HCT116 (cell line): Measurements from ENCODE around the gene CINP. TPM values are rescaled to one million over a fixed set of nuclear protein-coding genes. Genes with fewer than 3 reads are reported as not detected.

Experiments
- ATAC-seq: fragments of 200-7000 bp; cut with Tn5 transposase; 2 replicates; pipeline ENCODE4 v1.9.1; 2020; ENCODE audit warnings: mild to moderate bottlenecking, moderate library complexity
- BruUV-seq: library from RNA; stranded (reverse); fragments of 400-500 nt; replicated peaks from 2 replicates; lab custom pipeline; 2021; lab: Mats Ljungman, UMichigan
- CTCF ChIA-PET: fragments of 300-600 bp; sonication (Branson Sonifier 250); formaldehyde crosslinking; loops from one replicate; lab custom pipeline; 2021; ENCODE audit warnings: antibody characterized with exemption; lab: Charles Lee
- POLR2A ChIA-PET: fragments of 300-600, 350-600 bp; sonication (Branson Sonifier 250); formaldehyde crosslinking; loops from one replicate; lab custom pipeline; 2021; ENCODE audit warnings: antibody characterized with exemption; lab: Charles Lee
- RAD21 ChIA-PET, 2 experiments: fragments of 300-600 bp; sonication (Branson Sonifier 250); formaldehyde crosslinking; loops; one replicate each; lab custom pipeline; 2023; ENCODE audit warnings: low total read pairs in 2 of 2; ENCODE audit not compliant: uncharacterized antibody in 2 of 2, unreplicated experiment in 2 of 2, low non-redundant PET in 1 of 2; lab: Charles Lee
- DNase-seq: peaks from one replicate; pipeline ENCODE4 v3.0.0-alpha.2; 2010; ENCODE audit warnings: low read depth, low spot score
- H2AFZ ChIP-seq: fragments of 200-600 bp; shearing (Covaris generic), sonication (generic); 2 replicates; pipeline ENCODE4 v1.6.1; 2017; ENCODE audit warnings: low read depth, mixed run types, mixed read lengths, antibody characterized with exemption, low read length; ENCODE audit not compliant: poor library complexity, severe bottlenecking
- H3K27ac ChIP-seq: 2 replicates; pipeline ENCODE4 v1.5.1; 2012; ENCODE audit warnings: low read depth, low read length
- H3K27me3 ChIP-seq: fragments of 200-600 bp; sonication (generic); 2 replicates; pipeline ENCODE4 v1.6.1; 2016; ENCODE audit warnings: mixed run types, low read length, mixed read lengths; ENCODE audit not compliant: insufficient read depth
- H3K36me3 ChIP-seq, 2 experiments: fragments of 200-500 bp in 1 of 2; fragments of 200-600 bp in 1 of 2; sonication (Bioruptor generic) in 1 of 2; sonication (generic) in 1 of 2; 2 replicates each; pipeline versions ENCODE4 v1.5.1 to v1.6.1; 2014 to 2016; ENCODE audit warnings: low read length in 2 of 2, inconsistent platforms in 1 of 2, mixed read lengths in 1 of 2, mixed run types in 1 of 2; ENCODE audit not compliant: insufficient read depth in 2 of 2, control insufficient read depth in 1 of 2
- H3K4me1 ChIP-seq, 2 experiments: fragments of 200-600 bp in 1 of 2; sonication (generic) in 1 of 2; 2 replicates each; pipeline versions ENCODE4 v1.5.1 to v1.6.1; 2012 to 2017; ENCODE audit warnings: low read length in 2 of 2, inconsistent platforms in 1 of 2, mild to moderate bottlenecking in 1 of 2, mixed read lengths in 1 of 2, mixed run types in 1 of 2, moderate library complexity in 1 of 2; ENCODE audit not compliant: insufficient read depth in 2 of 2, control insufficient read depth in 1 of 2
- H3K4me2 ChIP-seq: fragments of 200-600 bp; sonication (generic); 2 replicates; pipeline ENCODE4 v1.6.1; 2017; ENCODE audit warnings: mixed run types, low read length, mixed read lengths
- H3K4me3 ChIP-seq, 2 experiments: fragments of 200-600 bp in 1 of 2; sonication (generic) in 1 of 2; replicated peaks in 1 of 2; 2 replicates each; pipeline ENCODE4 v1.5.1; 2011 to 2016; ENCODE audit warnings: low read length in 2 of 2, control low read depth in 1 of 2, low read depth in 1 of 2, mild to moderate bottlenecking in 1 of 2, mixed read lengths in 1 of 2, mixed run types in 1 of 2
- H3K79me2 ChIP-seq: fragments of 200-600 bp; sonication (generic); 2 replicates; pipeline ENCODE4 v1.6.1; 2017; ENCODE audit warnings: mild to moderate bottlenecking, mixed run types, low read length, moderate library complexity, mixed read lengths; ENCODE audit not compliant: insufficient read depth
- H3K9ac ChIP-seq: fragments of 200-600 bp; sonication (generic); 2 replicates; pipeline ENCODE4 v1.6.1; 2016; ENCODE audit warnings: low read length, mixed read lengths
- H3K9me2 ChIP-seq: fragments of 200-600 bp; sonication (generic), shearing (Covaris generic); 2 replicates; pipeline ENCODE4 v1.6.1; 2017; ENCODE audit warnings: mixed run types, mild to moderate bottlenecking, moderate library complexity; ENCODE audit not compliant: insufficient read depth
- H3K9me3 ChIP-seq, 2 experiments: fragments of 200-500 bp in 1 of 2; fragments of 200-600 bp in 1 of 2; sonication (Bioruptor generic) in 1 of 2; sonication (generic) in 1 of 2; 2 replicates each; pipeline ENCODE4 v1.6.1; 2014 to 2017; ENCODE audit warnings: low read length in 2 of 2, mixed read lengths in 2 of 2, inconsistent platforms in 1 of 2, low read depth in 1 of 2, mild to moderate bottlenecking in 1 of 2, mixed run types in 1 of 2, moderate library complexity in 1 of 2; ENCODE audit not compliant: control insufficient read depth in 1 of 2, insufficient read depth in 1 of 2
- H4K20me1 ChIP-seq: fragments of 200-600 bp; sonication (generic), shearing (Covaris generic); 2 replicates; pipeline ENCODE4 v1.6.1; 2017; ENCODE audit warnings: mixed run types, mild to moderate bottlenecking, moderate library complexity; ENCODE audit not compliant: insufficient read depth
- CBX3 ChIP-seq: IDR thresholded peaks from 2 replicates; pipeline ENCODE4 v1.6.1; 2012; ENCODE audit warnings: low read depth
- CEBPB ChIP-seq: IDR thresholded peaks from 2 replicates; pipeline ENCODE4 v1.6.1; 2012; ENCODE audit warnings: low read depth
- EZH2 ChIP-seq: fragments of 200-600 bp; sonication (generic); IDR thresholded peaks from 2 replicates; pipeline ENCODE4 v1.6.1; 2017; ENCODE audit warnings: antibody characterized with exemption, mixed run types
- FOSL1 ChIP-seq: IDR thresholded peaks from 2 replicates; pipeline ENCODE4 v1.6.1; 2012; ENCODE audit warnings: low read depth
- JUND ChIP-seq: IDR thresholded peaks from 2 replicates; pipeline ENCODE4 v1.6.1; 2012
- POLR2A ChIP-seq: IDR thresholded peaks from 2 replicates; pipeline ENCODE4 v1.7.0; 2011; ENCODE audit warnings: borderline replicate concordance; ENCODE audit not compliant: insufficient read depth, insufficient read length; ENCODE audit errors: extremely low read depth
- RAD21 ChIP-seq: IDR thresholded peaks from 2 replicates; pipeline ENCODE4 v1.6.1; 2012; ENCODE audit warnings: low read depth, mild to moderate bottlenecking
- TCF7L2 ChIP-seq: IDR thresholded peaks from 2 replicates; pipeline ENCODE4 v1.7.0; 2011; ENCODE audit warnings: borderline replicate concordance, inconsistent platforms; ENCODE audit not compliant: insufficient read depth, insufficient read length; ENCODE audit errors: extremely low read depth
- YY1 ChIP-seq: IDR thresholded peaks from 2 replicates; pipeline ENCODE4 v1.6.1; 2011; ENCODE audit warnings: low read length, low read depth, moderate library complexity, mild to moderate bottlenecking; ENCODE audit not compliant: insufficient replicate concordance; ENCODE audit errors: extremely low read depth
- ZFX ChIP-seq: fragments of 450-650 bp; IDR thresholded peaks from 2 replicates; pipeline ENCODE4 v1.6.1; 2017
- intact Hi-C: fragments of 100-400 bp; cut with micrococcal nuclease; formaldehyde crosslinking; loops from 2 replicates; pipeline ENCODE4 v1.10.0; 2022
- total RNA-seq: library from RNA; stranded (reverse); gene quantifications from one replicate; pipeline ENCODE4 v1.2.1, GENCODE V29; 2021; ENCODE audit not compliant: unreplicated experiment
- TF ChIP-seq, protein P1 (sequence below), 3 experiments: fragments of 200-600 bp in 1 of 3; sonication (generic) in 1 of 3; IDR thresholded peaks in 2 of 3; conservative IDR thresholded peaks in 1 of 3; 2 replicates each; pipeline ENCODE4 v1.5.1; 2012 to 2017; ENCODE audit warnings: low read depth in 2 of 3, low read length in 2 of 3, antibody characterized with exemption in 1 of 3, borderline replicate concordance in 1 of 3, control low read depth in 1 of 3, mild to moderate bottlenecking in 1 of 3, mixed read lengths in 1 of 3, mixed run types in 1 of 3, moderate library complexity in 1 of 3; ENCODE audit not compliant: insufficient read depth in 1 of 3
- TF ChIP-seq, protein P2 (sequence below): IDR thresholded peaks from 2 replicates; pipeline ENCODE4 v1.6.1; 2012
- TF ChIP-seq, protein P3 (sequence below): IDR thresholded peaks from 2 replicates; pipeline ENCODE4 v1.6.1; 2011; ENCODE audit warnings: mild to moderate bottlenecking, low read length, moderate library complexity; ENCODE audit not compliant: insufficient replicate concordance; ENCODE audit errors: extremely low read depth

The CINP gene
- total RNA-seq, 1 experiment from 2014 or later, result 49.1 TPM

DNA sequence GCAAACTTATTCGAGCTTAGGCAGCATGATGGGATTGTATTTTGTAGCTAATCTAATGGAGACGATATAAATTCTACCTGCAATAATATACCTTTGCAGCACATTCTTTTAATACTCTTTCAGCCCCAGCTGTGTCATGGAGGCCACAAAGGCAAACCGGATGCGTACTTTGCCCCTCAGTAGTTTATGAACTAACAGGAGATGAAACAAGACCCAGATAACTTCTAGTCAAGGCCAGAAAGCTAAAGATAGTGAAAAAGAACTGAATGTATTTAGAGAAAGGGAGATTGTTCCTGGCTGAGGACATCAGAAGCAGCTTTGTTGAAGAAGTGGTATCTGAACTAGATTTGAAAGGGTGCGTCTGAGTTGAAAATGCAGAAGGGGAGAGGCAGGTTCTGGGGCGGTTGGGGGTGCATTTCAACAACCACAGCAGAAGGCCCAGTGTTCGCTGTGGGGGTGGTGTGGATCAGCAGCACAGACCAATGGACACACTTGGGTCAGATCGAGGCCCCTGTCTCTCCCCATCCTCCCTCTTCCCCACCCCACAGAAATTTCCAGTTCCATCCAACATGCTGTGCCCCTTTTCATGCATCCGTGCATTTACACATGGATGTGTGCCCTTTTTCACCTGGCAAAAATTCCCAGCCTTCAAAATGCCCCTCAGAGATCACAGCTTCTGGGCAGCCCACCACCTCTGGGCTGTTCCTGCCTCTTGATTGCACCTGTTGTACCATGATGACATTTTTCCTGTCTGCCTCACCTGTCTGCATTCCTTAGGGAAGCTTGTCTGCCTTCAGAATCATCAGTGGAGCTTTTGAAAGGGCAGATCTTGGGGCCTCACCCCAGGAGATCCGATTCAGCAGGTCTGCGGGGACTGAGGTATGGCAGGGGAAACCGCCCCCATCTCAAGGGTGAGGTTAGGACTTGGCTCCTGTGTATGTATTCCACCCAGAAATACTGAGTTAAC is 41.0 kb downstream of the CINP start:
- intact Hi-C loops, result no loop called here

More for the DNA sequence above, 41.0 kb downstream of the CINP start:
- no peaks in the 10 kb centered on the region for H3K9me3 ChIP-seq
- no peak overlapping the region for H3K4me3 ChIP-seq
- ATAC-seq (no peak), DNase-seq (no peak)
- H3K9ac ChIP-seq, result no peak overlapping the region
- no peak overlapping the region for H2AFZ ChIP-seq
- TF ChIP-seq YY1 (no peak), CBX3 (no peak), CEBPB (no peak), ZFX (no peak), POLR2A (no peak), TCF7L2 (no peak), EZH2 (no peak), FOSL1 (no peak), RAD21 (no peak), JUND (no peak)
- TF ChIP-seq, protein P1, sequence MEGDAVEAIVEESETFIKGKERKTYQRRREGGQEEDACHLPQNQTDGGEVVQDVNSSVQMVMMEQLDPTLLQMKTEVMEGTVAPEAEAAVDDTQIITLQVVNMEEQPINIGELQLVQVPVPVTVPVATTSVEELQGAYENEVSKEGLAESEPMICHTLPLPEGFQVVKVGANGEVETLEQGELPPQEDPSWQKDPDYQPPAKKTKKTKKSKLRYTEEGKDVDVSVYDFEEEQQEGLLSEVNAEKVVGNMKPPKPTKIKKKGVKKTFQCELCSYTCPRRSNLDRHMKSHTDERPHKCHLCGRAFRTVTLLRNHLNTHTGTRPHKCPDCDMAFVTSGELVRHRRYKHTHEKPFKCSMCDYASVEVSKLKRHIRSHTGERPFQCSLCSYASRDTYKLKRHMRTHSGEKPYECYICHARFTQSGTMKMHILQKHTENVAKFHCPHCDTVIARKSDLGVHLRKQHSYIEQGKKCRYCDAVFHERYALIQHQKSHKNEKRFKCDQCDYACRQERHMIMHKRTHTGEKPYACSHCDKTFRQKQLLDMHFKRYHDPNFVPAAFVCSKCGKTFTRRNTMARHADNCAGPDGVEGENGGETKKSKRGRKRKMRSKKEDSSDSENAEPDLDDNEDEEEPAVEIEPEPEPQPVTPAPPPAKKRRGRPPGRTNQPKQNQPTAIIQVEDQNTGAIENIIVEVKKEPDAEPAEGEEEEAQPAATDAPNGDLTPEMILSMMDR (IDR thresholded peaks at IDR 0.05 in 2 of 3, conservative IDR thresholded peaks at IDR 0.05 in 1 of 3; ENCODE audit: borderline replicate concordance in 1 of 3, insufficient read depth in 1 of 3, low read depth in 2 of 3, low read length in 2 of 3), result no peak
- TF ChIP-seq, protein P2, sequence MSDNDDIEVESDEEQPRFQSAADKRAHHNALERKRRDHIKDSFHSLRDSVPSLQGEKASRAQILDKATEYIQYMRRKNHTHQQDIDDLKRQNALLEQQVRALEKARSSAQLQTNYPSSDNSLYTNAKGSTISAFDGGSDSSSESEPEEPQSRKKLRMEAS, result no peak
- TF ChIP-seq, protein P3, sequence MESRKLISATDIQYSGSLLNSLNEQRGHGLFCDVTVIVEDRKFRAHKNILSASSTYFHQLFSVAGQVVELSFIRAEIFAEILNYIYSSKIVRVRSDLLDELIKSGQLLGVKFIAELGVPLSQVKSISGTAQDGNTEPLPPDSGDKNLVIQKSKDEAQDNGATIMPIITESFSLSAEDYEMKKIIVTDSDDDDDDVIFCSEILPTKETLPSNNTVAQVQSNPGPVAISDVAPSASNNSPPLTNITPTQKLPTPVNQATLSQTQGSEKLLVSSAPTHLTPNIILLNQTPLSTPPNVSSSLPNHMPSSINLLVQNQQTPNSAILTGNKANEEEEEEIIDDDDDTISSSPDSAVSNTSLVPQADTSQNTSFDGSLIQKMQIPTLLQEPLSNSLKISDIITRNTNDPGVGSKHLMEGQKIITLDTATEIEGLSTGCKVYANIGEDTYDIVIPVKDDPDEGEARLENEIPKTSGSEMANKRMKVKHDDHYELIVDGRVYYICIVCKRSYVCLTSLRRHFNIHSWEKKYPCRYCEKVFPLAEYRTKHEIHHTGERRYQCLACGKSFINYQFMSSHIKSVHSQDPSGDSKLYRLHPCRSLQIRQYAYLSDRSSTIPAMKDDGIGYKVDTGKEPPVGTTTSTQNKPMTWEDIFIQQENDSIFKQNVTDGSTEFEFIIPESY, result no peak
- BruUV-seq, result no TSS peak
- no peak overlapping the region for H3K27ac ChIP-seq
- H3K4me1 ChIP-seq, result peaks cover 25 to 45% of the 10 kb centered on the region in 2 experiments
- H3K4me2 ChIP-seq, result peak overlapping the region; percentile 97; the same call in 1 of the 2 replicates
- ChIA-PET POLR2A (no interaction called here), RAD21 (no interaction called here), CTCF (interaction anchor here (0.7 kb wide), 1 partner anchor 197 kb away, joined by 3 read pairs; no protein-coding TSS in a partner anchor)
- peaks cover 19% of the 10 kb centered on the region for H3K79me2 ChIP-seq
- H3K36me3 ChIP-seq, result no peaks in the 10 kb centered on the region; a peak in 1 of 4 replicates
- H4K20me1 ChIP-seq, result no peaks in the 10 kb centered on the region
- H3K27me3 ChIP-seq, result no peaks in the 10 kb centered on the region
- H3K9me2 ChIP-seq, result no peaks in the 10 kb centered on the region
